ENCODE measurements around the gene PTGFR. TPM values are rescaled to one million over a fixed set of nuclear protein-coding genes. Genes with fewer than 3 reads are reported as not detected.

The PTGFR gene
- total RNA-seq, 1 donor from 2014 or later = 3.0 TPM

DNA sequence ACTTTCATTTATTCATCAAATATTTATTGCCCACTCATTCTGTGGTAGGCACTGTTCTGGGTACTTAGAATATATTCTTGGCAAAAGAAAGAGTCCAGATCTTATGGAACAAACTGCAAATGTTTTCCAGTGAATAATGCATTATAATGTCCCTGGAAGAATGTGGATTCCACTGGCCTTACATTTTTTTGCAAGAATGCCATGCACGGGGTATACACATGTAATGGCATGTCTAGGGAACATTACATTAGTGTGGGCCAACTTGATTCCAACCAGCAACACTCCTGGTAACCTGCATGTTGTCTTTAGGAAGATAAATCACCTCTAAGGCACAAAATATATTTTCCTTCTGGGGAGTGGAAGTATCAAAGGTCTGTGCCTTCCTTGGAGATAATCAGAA is 96.4 kb downstream of the PTGFR start:
- Histone ChIP-seq H3K36me3 (no peaks in the 10 kb centered on the region), H3K4me3 (no peak overlapping the region), H3K27me3 (no peaks in the 10 kb centered on the region), H3K4me1 (no peaks in the 10 kb centered on the region), H3K9me3 (no peaks in the 10 kb centered on the region), H3K27ac (no peak overlapping the region)
- no peak for ATAC-seq
- no peak for DNase-seq
- TF ChIP-seq, protein P1, sequence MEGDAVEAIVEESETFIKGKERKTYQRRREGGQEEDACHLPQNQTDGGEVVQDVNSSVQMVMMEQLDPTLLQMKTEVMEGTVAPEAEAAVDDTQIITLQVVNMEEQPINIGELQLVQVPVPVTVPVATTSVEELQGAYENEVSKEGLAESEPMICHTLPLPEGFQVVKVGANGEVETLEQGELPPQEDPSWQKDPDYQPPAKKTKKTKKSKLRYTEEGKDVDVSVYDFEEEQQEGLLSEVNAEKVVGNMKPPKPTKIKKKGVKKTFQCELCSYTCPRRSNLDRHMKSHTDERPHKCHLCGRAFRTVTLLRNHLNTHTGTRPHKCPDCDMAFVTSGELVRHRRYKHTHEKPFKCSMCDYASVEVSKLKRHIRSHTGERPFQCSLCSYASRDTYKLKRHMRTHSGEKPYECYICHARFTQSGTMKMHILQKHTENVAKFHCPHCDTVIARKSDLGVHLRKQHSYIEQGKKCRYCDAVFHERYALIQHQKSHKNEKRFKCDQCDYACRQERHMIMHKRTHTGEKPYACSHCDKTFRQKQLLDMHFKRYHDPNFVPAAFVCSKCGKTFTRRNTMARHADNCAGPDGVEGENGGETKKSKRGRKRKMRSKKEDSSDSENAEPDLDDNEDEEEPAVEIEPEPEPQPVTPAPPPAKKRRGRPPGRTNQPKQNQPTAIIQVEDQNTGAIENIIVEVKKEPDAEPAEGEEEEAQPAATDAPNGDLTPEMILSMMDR (IDR thresholded peaks at IDR 0.05) = no peak
- intact Hi-C loops (cut with DNase I) = no loop called here

Other genes starting within 250 kb of the PTGFR start
- gene IFI44L, start 129.5 kb downstream of the PTGFR start, total RNA-seq = 30.0 TPM
- gene IFI44, start 158.9 kb downstream of the PTGFR start, total RNA-seq = 63.2 TPM